Stimulated activated CD8-positive, alpha-beta memory T cell treated with anti-CD3 and anti-CD28 coated beads, Interleukin-4, amount 100 ng/mL, for 24 hours (primary cell): ENCODE results near the gene TATDN2.

Source experiments
- DNase-seq: peaks from one replicate; pipeline ENCODE4 v3.0.0-alpha.2; 2020; ENCODE audit warnings: low read depth

TATDN2 gene

GRCh38 chr3:10317961-10318350 lies 69.7 kb downstream of the TATDN2 start:
- DNase-seq = no peak

DNA sequence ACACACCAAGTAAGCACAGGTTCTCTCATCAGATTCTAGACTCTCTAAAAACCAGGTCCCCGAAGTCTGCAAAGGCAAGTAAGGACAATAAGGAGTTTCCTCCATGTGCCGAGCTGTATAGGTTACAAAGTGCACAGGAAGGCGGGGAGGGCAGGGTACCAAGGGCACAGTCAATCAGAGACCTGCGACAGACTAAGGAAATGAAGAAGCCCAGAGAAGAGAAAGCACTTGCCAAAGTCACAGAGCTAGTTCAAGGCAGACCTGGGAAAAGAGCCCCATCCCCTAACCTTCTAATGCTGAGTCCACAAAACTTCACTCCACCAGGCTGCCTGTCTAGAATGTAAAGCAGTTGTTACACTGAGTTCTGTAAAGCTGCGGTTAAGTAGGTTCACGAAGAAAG lies 71.0 kb downstream of the TATDN2 start:
- no peak for DNase-seq

- DNase-seq = no peak
Observed at GRCh38 chr3:10319804-10320203, 71.5 kb downstream of the TATDN2 start.

- no peak for DNase-seq
Observed at GRCh38 chr3:10320320-10320677, 72.0 kb downstream of the TATDN2 start.

- DNase-seq = no peak
Observed at GRCh38 chr3:10321630-10322351, 73.5 kb downstream of the TATDN2 start.

GRCh38 chr3:10322352-10322710 lies 74.1 kb downstream of the TATDN2 start:
- DNase-seq = no peak

- no peak for DNase-seq
Observed at GRCh38 chr3:10327592-10327991, 79.3 kb downstream of the TATDN2 start.

- no peak for DNase-seq
Observed at GRCh38 chr3:10328460-10329071, 80.3 kb downstream of the TATDN2 start.

DNA sequence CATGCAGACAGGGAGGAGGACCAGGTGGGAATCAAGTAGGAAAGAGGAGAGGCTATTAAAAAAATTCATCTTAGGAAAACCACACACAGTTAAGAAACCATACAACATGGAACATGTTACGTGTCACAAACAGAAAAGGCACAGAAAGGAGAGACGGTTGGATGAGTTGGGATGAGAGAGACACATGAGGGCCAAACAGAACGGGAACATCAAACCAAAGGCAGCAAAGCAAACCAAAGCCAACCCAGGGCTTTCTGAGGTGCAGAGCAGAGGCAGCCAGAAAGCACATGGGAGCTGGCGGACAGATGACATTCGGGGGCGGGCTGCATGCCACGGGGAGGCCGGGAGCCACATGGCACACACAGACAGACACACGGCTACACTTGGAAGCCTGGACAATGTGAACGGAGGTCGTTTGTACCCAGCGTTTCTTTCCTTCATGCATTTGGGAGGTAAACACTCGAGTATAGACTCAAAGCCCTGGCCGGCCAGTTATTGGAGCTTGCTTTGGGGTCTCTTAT lies 81.3 kb downstream of the TATDN2 start:
- DNase-seq = no peak

DNA sequence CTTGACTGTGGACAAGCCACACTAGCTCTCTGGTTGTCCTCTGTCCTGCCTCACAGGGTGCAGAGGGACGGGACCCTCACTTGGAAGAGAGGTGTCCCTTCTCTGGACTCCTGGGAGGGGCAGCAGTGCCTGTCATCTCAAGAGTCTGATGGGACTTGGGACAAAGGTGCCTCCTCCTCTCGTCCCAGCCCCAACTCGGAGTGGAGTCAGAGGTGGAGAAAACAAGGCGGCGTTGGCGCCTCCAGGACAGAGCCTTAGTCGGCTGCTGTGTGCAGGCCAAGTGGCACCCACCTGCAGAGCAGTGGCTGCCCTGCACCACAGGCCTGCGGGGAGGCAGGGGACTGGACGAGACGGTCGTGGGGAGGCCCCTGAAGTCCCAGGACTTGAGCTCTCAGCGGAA lies 82.1 kb downstream of the TATDN2 start:
- no peak for DNase-seq
